Hindlimb muscle (tissue), 1 donor: Measurements from ENCODE around the gene HOXD10. TPM values are rescaled to one million over a fixed set of nuclear protein-coding genes. Genes with fewer than 3 reads are reported as not detected.

Experiments
- DNase-seq: peaks from one replicate; pipeline ENCODE4 v3.0.0-alpha.2; 2013
- polyA plus RNA-seq: library from polyadenylated mRNA; unstranded; fragments of 120-200 nt; gene quantifications from one replicate; pipeline ENCODE4 v1.2.1, GENCODE V29; 2013; ENCODE audit not compliant: insufficient read length

The HOXD10 gene
- polyA plus RNA-seq, 1 donor, result 0.10 TPM

- DNase-seq, result no peak
These were observed 20.6 kb downstream of the HOXD10 start for GRCh38 chr2:176137252-176137580.

GRCh38 chr2:176137906-176138305, 21.3 kb downstream of the HOXD10 start:
- no peak for DNase-seq

GRCh38 chr2:176138526-176138922, 21.9 kb downstream of the HOXD10 start:
- no peak for DNase-seq

- DNase-seq, result no peak
These were observed 22.5 kb downstream of the HOXD10 start for GRCh38 chr2:176138923-176139660.

GRCh38 chr2:176139661-176140512, 23.3 kb downstream of the HOXD10 start:
- no peak for DNase-seq

- peak; percentile 93 for DNase-seq
These were observed 24.1 kb downstream of the HOXD10 start for GRCh38 chr2:176140513-176141317.

- no peak for DNase-seq
These were observed 25.7 kb downstream of the HOXD10 start for GRCh38 chr2:176142281-176142680.

- DNase-seq, result no peak
These were observed 28.7 kb downstream of the HOXD10 start for GRCh38 chr2:176145085-176145969.

- DNase-seq, result no peak
These were observed 29.5 kb downstream of the HOXD10 start for GRCh38 chr2:176146101-176146500.

GRCh38 chr2:176146645-176147044, 30.1 kb downstream of the HOXD10 start:
- no peak for DNase-seq

GRCh38 chr2:176147210-176147799, 30.7 kb downstream of the HOXD10 start:
- DNase-seq, result no peak

- DNase-seq, result no peak
These were observed 31.4 kb downstream of the HOXD10 start for GRCh38 chr2:176147800-176148496.

- DNase-seq, result no peak
These were observed 32.3 kb downstream of the HOXD10 start for GRCh38 chr2:176148751-176149421.

GRCh38 chr2:176149481-176149938, 32.9 kb downstream of the HOXD10 start:
- no peak for DNase-seq

GRCh38 chr2:176149939-176150583, 33.5 kb downstream of the HOXD10 start:
- no peak for DNase-seq

- no peak for DNase-seq
These were observed 34.2 kb downstream of the HOXD10 start for GRCh38 chr2:176150584-176151441.

- DNase-seq, result no peak
These were observed 35.1 kb downstream of the HOXD10 start, which contains the start of gene HOXD4 for GRCh38 chr2:176151442-176152287. TSS of gene HOXD4 (plus strand) at chr2:176151550. CDS start at chr2:176151634, 84 bp downstream.
